IMR-90 (cell line): Measurements from ENCODE around the gene SAMM50. TPM values are rescaled to one million over a fixed set of nuclear protein-coding genes. Genes with fewer than 3 reads are reported as not detected.

Source experiments
- ATAC-seq: fragments of 200-7000 bp; cut with Tn5 transposase; 2 replicates; pipeline ENCODE4 v1.9.1; 2020; ENCODE audit warnings: low read depth, mild to moderate bottlenecking, moderate library complexity
- BruUV-seq: library from RNA; stranded (reverse); fragments of 400-500 nt; replicated peaks from 2 replicates; lab custom pipeline; 2021; lab: Mats Ljungman, UMichigan
- CTCF ChIA-PET: fragments of 300-600 bp; formaldehyde crosslinking; extraction: SDS; loops from one replicate; lab custom pipeline; 2021; ENCODE audit warnings: antibody characterized with exemption; lab: Yijun Ruan, JAX
- POLR2A ChIA-PET: fragments of 300-600 bp; sonication (Branson Sonifier 250); formaldehyde crosslinking; loops from one replicate; lab custom pipeline; 2022; ENCODE audit warnings: antibody characterized with exemption; ENCODE audit not compliant: unreplicated experiment; lab: Charles Lee
- DNase-seq: peaks from one replicate; pipeline ENCODE4 v3.0.0; 2013
- H2AFZ ChIP-seq: replicated peaks from 2 replicates; pipeline ENCODE3; 2013; ENCODE audit warnings: low read length, mild to moderate bottlenecking; ENCODE audit not compliant: poor library complexity
- H2AK5ac ChIP-seq: 2 replicates; pipeline ENCODE4 v1.6.1; 2013; ENCODE audit warnings: low read depth, low read length, inconsistent platforms
- H2AK9ac ChIP-seq: replicated peaks from 2 replicates; pipeline ENCODE3; 2013; ENCODE audit warnings: mild to moderate bottlenecking, low read depth, low read length, moderate library complexity; ENCODE audit not compliant: poor library complexity
- H2BK120ac ChIP-seq: 2 replicates; pipeline ENCODE4 v1.6.1; 2013; ENCODE audit warnings: low read depth, low read length, inconsistent platforms
- H2BK15ac ChIP-seq: 3 replicates; pipeline ENCODE4 v1.6.1; 2013; ENCODE audit warnings: low read depth, low read length, inconsistent platforms
- H2BK20ac ChIP-seq: 2 replicates; pipeline ENCODE4 v1.6.1; 2013; ENCODE audit warnings: low read depth, mild to moderate bottlenecking, inconsistent platforms, low read length, moderate library complexity
- H2BK5ac ChIP-seq: 2 replicates; pipeline ENCODE4 v1.6.1; 2013; ENCODE audit warnings: mild to moderate bottlenecking, low read depth, low read length, inconsistent platforms; ENCODE audit not compliant: poor library complexity, severe bottlenecking
- H3K14ac ChIP-seq: replicated peaks from 2 replicates; pipeline ENCODE4 v1.6.1; 2013; ENCODE audit warnings: low read depth, low read length, inconsistent platforms
- H3K18ac ChIP-seq: 2 replicates; pipeline ENCODE4 v1.6.1; 2013; ENCODE audit warnings: low read depth, low read length, control low read depth
- H3K23ac ChIP-seq: 2 replicates; pipeline ENCODE4 v1.6.1; 2013; ENCODE audit warnings: low read depth, low read length, inconsistent platforms
- H3K27ac ChIP-seq: 2 replicates; pipeline ENCODE4 v1.5.1; 2013; ENCODE audit warnings: mild to moderate bottlenecking, control low read depth, low read length; ENCODE audit not compliant: insufficient read depth
- H3K27me3 ChIP-seq: 2 replicates; pipeline ENCODE4 v1.6.1; 2013; ENCODE audit warnings: low read length; ENCODE audit not compliant: control insufficient read depth, insufficient read depth
- H3K36me3 ChIP-seq: 2 replicates; pipeline ENCODE4 v1.6.1; 2013; ENCODE audit warnings: low read length, mixed read lengths; ENCODE audit not compliant: control insufficient read depth, insufficient read depth
- H3K4ac ChIP-seq: 2 replicates; pipeline ENCODE4 v1.6.1; 2013; ENCODE audit warnings: low read depth, low read length, inconsistent platforms
- H3K4me1 ChIP-seq: 2 replicates; pipeline ENCODE4 v1.6.1; 2013; ENCODE audit warnings: low read length, mixed read lengths; ENCODE audit not compliant: control insufficient read depth, insufficient read depth
- H3K4me2 ChIP-seq: 2 replicates; pipeline ENCODE4 v1.6.1; 2013; ENCODE audit warnings: low read depth, mild to moderate bottlenecking, control low read depth, low read length, moderate library complexity
- H3K4me3 ChIP-seq: 2 replicates; pipeline ENCODE4 v1.5.1; 2013; ENCODE audit warnings: low read depth, mild to moderate bottlenecking, control low read depth, low read length, moderate library complexity; ENCODE audit not compliant: insufficient read depth
- H3K56ac ChIP-seq: 2 replicates; pipeline ENCODE4 v1.6.1; 2013; ENCODE audit warnings: low read length, inconsistent platforms; ENCODE audit not compliant: insufficient read depth; ENCODE audit errors: extremely low read depth
- H3K79me1 ChIP-seq, 2 experiments: 2 replicates each; pipeline ENCODE4 v1.6.1; 2013; ENCODE audit warnings: low read length in 2 of 2, inconsistent platforms in 1 of 2, low read depth in 1 of 2
- H3K9ac ChIP-seq: 2 replicates; pipeline ENCODE4 v1.6.1; 2013; ENCODE audit warnings: low read depth, low read length, control low read depth
- H3K9me1 ChIP-seq: 2 replicates; pipeline ENCODE4 v1.6.1; 2013; ENCODE audit warnings: low read length, inconsistent platforms; ENCODE audit not compliant: insufficient read depth
- H3K9me3 ChIP-seq: 2 replicates; pipeline ENCODE4 v1.6.1; 2013; ENCODE audit warnings: low read length; ENCODE audit not compliant: control insufficient read depth, insufficient read depth
- H4K20me1 ChIP-seq: 2 replicates; pipeline ENCODE4 v1.6.1; 2013; ENCODE audit warnings: low read length, inconsistent platforms; ENCODE audit not compliant: insufficient read depth
- H4K5ac ChIP-seq: 2 replicates; pipeline ENCODE4 v1.6.1; 2013; ENCODE audit warnings: mild to moderate bottlenecking, low read depth, low read length, control low read depth
- H4K8ac ChIP-seq, 2 experiments: 2 replicates each; pipeline ENCODE4 v1.6.1; 2013; ENCODE audit warnings: low read depth in 2 of 2, low read length in 2 of 2, control low read depth in 1 of 2, inconsistent platforms in 1 of 2
- H4K91ac ChIP-seq: 2 replicates; pipeline ENCODE4 v1.6.1; 2013; ENCODE audit warnings: low read depth, low read length, inconsistent platforms; ENCODE audit not compliant: insufficient read depth
- BHLHE40 ChIP-seq: fragments of 150-350 bp; IDR thresholded peaks from 2 replicates; pipeline ENCODE4 v1.6.1; 2016; ENCODE audit warnings: mild to moderate bottlenecking, low read depth, low read length
- CEBPB ChIP-seq: IDR thresholded peaks from 2 replicates; pipeline ENCODE4 v1.6.1; 2012; ENCODE audit warnings: low read depth, low read length, improper control_type of control experiment
- CTCF ChIP-seq: conservative IDR thresholded peaks from 2 replicates; pipeline ENCODE4 v1.5.1; 2012; ENCODE audit warnings: mild to moderate bottlenecking, low read depth, low read length, improper control_type of control experiment
- ELK1 ChIP-seq: fragments of 150-350 bp; IDR thresholded peaks from 2 replicates; pipeline ENCODE4 v1.6.1; 2016; ENCODE audit warnings: low read depth, mild to moderate bottlenecking, low read length, moderate library complexity, borderline replicate concordance
- MAFK ChIP-seq: IDR thresholded peaks from 2 replicates; pipeline ENCODE4 v1.6.1; 2012; ENCODE audit warnings: low read depth, low read length, improper control_type of control experiment
- MAZ ChIP-seq: IDR thresholded peaks from 2 replicates; pipeline ENCODE4 v1.6.1; 2012; ENCODE audit warnings: low read depth, mild to moderate bottlenecking, low read length, improper control_type of control experiment, moderate library complexity, borderline replicate concordance
- MXI1 ChIP-seq: IDR thresholded peaks from 2 replicates; pipeline ENCODE4 v1.6.1; 2012; ENCODE audit warnings: low read depth, mild to moderate bottlenecking, low read length, moderate library complexity, borderline replicate concordance
- POLR2A ChIP-seq: IDR thresholded peaks from 2 replicates; pipeline ENCODE4 v1.6.1; 2012; ENCODE audit warnings: mild to moderate bottlenecking, low read depth, low read length
- RFX5 ChIP-seq: IDR thresholded peaks from 2 replicates; pipeline ENCODE4 v1.8.0; 2012; ENCODE audit warnings: low read depth, mild to moderate bottlenecking, low read length, moderate library complexity
- SMC3 ChIP-seq: fragments of 150-350 bp; IDR thresholded peaks from 2 replicates; pipeline ENCODE4 v1.6.1; 2016; ENCODE audit warnings: low read depth, mild to moderate bottlenecking, antibody characterized with exemption, low read length, moderate library complexity
- WGBS, 2 experiments: methylation state at CpG; one replicate each; pipeline versions ENCODE4 v1.1.5 to v1.1.7; 2013; ENCODE audit warnings: missing lambda C conversion rate in 2 of 2; ENCODE audit not compliant: insufficient read length in 1 of 2; ENCODE audit errors: extremely low coverage in 2 of 2; 5-methylcytosine and 5-hydroxymethylcytosine counted together
- dilution Hi-C: fragments of 300-500 bp; cut with HindIII; formaldehyde crosslinking; loops from one replicate; pipeline ENCODE4 v1.14.3; 2018; ENCODE audit warnings: low sequenced_read_pairs; ENCODE audit not compliant: unreplicated experiment
- in situ Hi-C: fragments of 300-500 bp; cut with MboI; formaldehyde crosslinking; loops from 3 replicates; pipeline ENCODE4 v1.14.3; 2019; ENCODE audit warnings: low sequenced_read_pairs, inconsistent platforms, mixed read lengths
- intact Hi-C: fragments of 100-400 bp; cut with micrococcal nuclease; formaldehyde crosslinking; loops from 2 replicates; pipeline ENCODE4 v1.10.0; 2022
- polyA plus RNA-seq, 3 experiments: library from polyadenylated mRNA; depleted of rRNA; stranded (reverse); fragments of >200 nt; gene quantifications; 2 replicates each; pipeline ENCODE4 v1.2.3, GENCODE V29; 2012; ENCODE audit warnings: low replicate concordance in 1 of 3
- total RNA-seq: library from RNA; depleted of rRNA; stranded (reverse); fragments of >200 nt; gene quantifications from 2 replicates; pipeline ENCODE4 v1.2.3, GENCODE V29; 2012

SAMM50 gene
- total and polyA plus RNA-seq, 2 of the 4 experiments (the other 2 are of a cell fraction) = 40.6 to 43.7 TPM

- peak within 1 kb of the TSS; percentile 76; the same call in 1 of the 2 replicates for H3K56ac ChIP-seq
- H3K14ac ChIP-seq = peak within 1 kb of the TSS; percentile 92
- H3K4me1 ChIP-seq = peaks cover 28% of the 10 kb centered on the region
- DNase-seq (peak; percentile 81), ATAC-seq (peak; percentile 94)
- H3K4ac ChIP-seq = peak within 1 kb of the TSS; percentile 94
- peak within 1 kb of the TSS; percentile 98; the same call in 1 of the 2 replicates for H2AK5ac ChIP-seq
- BruUV-seq = no TSS peak
- TF ChIP-seq BHLHE40 (peak; percentile 31; the same call in 1 of the 2 replicates), MXI1 (peak; percentile 86; the same call in 1 of the 2 replicates), RFX5 (no peak), POLR2A (peak; percentile 66; the same call in 1 of the 2 replicates), CTCF (peak; percentile 23; the same call in 1 of the 2 replicates), CEBPB (no peak), SMC3 (0 out of 2 replicates have a peak, but pooled peaks have one; percentile 7), MAFK (no peak), ELK1 (no peak), MAZ (peak; percentile 49; the same call in 1 of the 2 replicates)
- intact Hi-C loops = no loop called here
- H2AFZ ChIP-seq = peak within 1 kb of the TSS; percentile 98
- peak within 1 kb of the TSS; percentile 85 for H2BK5ac ChIP-seq
- peak within 1 kb of the TSS; percentile 100 for H4K5ac ChIP-seq
- H3K23ac ChIP-seq = peak within 1 kb of the TSS; percentile 88
- peaks cover 36% of the 10 kb centered on the region for H3K9me1 ChIP-seq
- peak within 1 kb of the TSS; percentile 72 for H3K9ac ChIP-seq
- H4K8ac ChIP-seq = peak within 1 kb of the TSS; percentile 97 to 98
- H3K4me3 ChIP-seq = peak within 1 kb of the TSS; percentile 79
- peak within 1 kb of the TSS; percentile 98; the same call in 2 of the 3 replicates for H2BK15ac ChIP-seq
- H3K36me3 ChIP-seq = 0 out of 2 replicates have a peak, but pooled peaks cover 2% of the 10 kb centered on the region
- H4K91ac ChIP-seq = peak within 1 kb of the TSS; percentile 87
- peak within 1 kb of the TSS; percentile 85 for H2AK9ac ChIP-seq
- H3K27me3 ChIP-seq = no peaks in the 10 kb centered on the region
- CTCF ChIA-PET = interaction anchor here (0.6 to 1.8 kb wide), 2 partner anchors 22 to 550 kb away, joined by 3 to 5 read pairs; no protein-coding TSS in a partner anchor
- H3K18ac ChIP-seq = peak within 1 kb of the TSS; percentile 97
- no peaks in the 10 kb centered on the region for H3K9me3 ChIP-seq
- peak within 1 kb of the TSS; percentile 91 for H3K27ac ChIP-seq
- H3K4me2 ChIP-seq = peak within 1 kb of the TSS; percentile 94
- WGBS, 2 experiments = 2% methylated on average over 29 of the region's 100 CpGs; no CpG with 5 or more reads in 1 of the 2 experiments
- H3K79me1 ChIP-seq = peaks cover 0 to 23% of the 10 kb centered on the region in 2 experiments; a peak in 2 of 4 replicates
- in situ Hi-C loops = no loop called here
- H4K20me1 ChIP-seq = peaks cover 6% of the 10 kb centered on the region; the same call in 1 of the 2 replicates
- POLR2A ChIA-PET = interaction anchor here (0.7 kb wide), 1 partner anchor 9 kb away, joined by 10 read pairs; no protein-coding TSS in a partner anchor
- peak within 1 kb of the TSS; percentile 79 for H2BK20ac ChIP-seq
- H2BK120ac ChIP-seq = peak within 1 kb of the TSS; percentile 92
- dilution Hi-C loops = no loop called here
Measured at GRCh38 chr22:43923631-43924464, 31.4 kb upstream of the SAMM50 start, which contains the start of gene PNPLA3. PNPLA3 (plus strand) TSS chr22:43923805; CDS start chr22:43923912, 107 bp downstream.
